BJ (cell line): ENCODE measurements around the gene CRYGS. TPM values are rescaled to one million over a fixed set of nuclear protein-coding genes. Genes with fewer than 3 reads are reported as not detected.
A peak's percentile ranks its signal among the peaks of the same experiment; 100 is the strongest.
"Not testable (repeated sequence)": the region's sequence is repeated elsewhere in the genome, so short reads cannot be mapped to it uniquely, and the experiment has no call there.

ENCODE experiments used
- CTCF ChIA-PET: fragments of 350-600 bp; formaldehyde crosslinking; extraction: SDS; loops from one replicate; lab custom pipeline; 2021; ENCODE audit warnings: antibody characterized with exemption, inconsistent platforms; lab: Yijun Ruan, JAX
- POLR2A ChIA-PET: fragments of 300-600 bp; sonication (Branson Sonifier 250); formaldehyde crosslinking; extraction: SDS; loops from one replicate; lab custom pipeline; 2021; ENCODE audit warnings: antibody characterized with exemption; lab: Charles Lee
- DNase-seq: peaks from one replicate; pipeline ENCODE4 v3.0.0-alpha.2; 2011; ENCODE audit warnings: low read depth
- H3K27me3 ChIP-seq: 2 replicates; pipeline ENCODE4 v1.6.0; 2011; ENCODE audit warnings: low read length; ENCODE audit not compliant: control insufficient read depth, insufficient read depth
- H3K36me3 ChIP-seq: 2 replicates; pipeline ENCODE4 v1.5.1; 2011; ENCODE audit warnings: low read length; ENCODE audit not compliant: control insufficient read depth, insufficient read depth
- H3K4me3 ChIP-seq: 2 replicates; pipeline ENCODE4 v1.5.1; 2011; ENCODE audit warnings: low read depth, mild to moderate bottlenecking, control low read depth, low read length
- polyA plus RNA-seq: library from polyadenylated mRNA; depleted of rRNA; stranded (reverse); fragments of >200 nt; gene quantifications from 2 replicates; pipeline ENCODE4 v1.2.3, GENCODE V29; 2011
- TF ChIP-seq, protein P1 (sequence below): IDR thresholded peaks from 2 replicates; pipeline ENCODE4 v1.5.1; 2011; ENCODE audit warnings: low read depth, mild to moderate bottlenecking, control low read depth, inconsistent platforms, low read length, moderate library complexity; ENCODE audit not compliant: insufficient read depth

Gene CRYGS
- polyA plus RNA-seq, 1 experiment = 1.9 TPM

DNA sequence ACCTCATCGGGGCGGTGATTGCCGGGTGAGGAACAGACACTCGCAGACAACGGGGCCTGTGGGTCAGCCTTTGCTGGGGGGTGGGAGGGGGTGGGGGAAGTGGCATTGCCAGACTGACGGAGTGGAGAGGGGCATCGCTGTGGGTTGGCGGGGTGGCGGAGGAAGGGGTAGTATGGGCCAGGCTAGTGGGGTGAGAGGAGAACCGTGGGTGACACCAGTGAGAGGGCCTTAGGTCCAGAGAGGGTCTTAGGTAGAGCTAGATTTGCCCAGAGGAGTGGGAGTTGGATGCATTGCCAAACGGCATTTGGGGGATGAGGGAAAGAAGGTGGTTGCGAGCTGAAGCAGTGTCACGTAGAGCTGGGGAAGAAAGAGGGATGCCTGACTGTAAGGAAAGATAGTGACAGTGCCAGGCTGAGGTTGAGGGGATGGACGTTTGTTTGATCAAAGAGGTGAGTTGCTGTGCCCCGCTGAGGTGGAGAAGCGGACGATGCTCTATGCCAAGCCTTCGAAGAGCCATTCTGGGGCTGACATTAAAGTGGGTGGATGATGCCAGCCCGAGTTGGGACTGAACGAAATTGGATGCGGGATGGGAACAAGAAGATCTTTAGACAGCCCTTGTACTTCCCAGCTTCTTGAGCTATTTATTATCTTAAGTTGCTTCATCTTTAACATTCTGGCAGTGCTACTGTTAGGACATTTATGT lies 26.9 kb upstream of the CRYGS start:
- POLR2A ChIA-PET = interaction anchor here (0.6 kb wide), 1 partner anchor 19 kb away, joined by 3 read pairs; no protein-coding TSS in a partner anchor
- Histone ChIP-seq H3K27me3 (no peaks in the 10 kb centered on the region), H3K4me3 (peak overlapping the region; percentile 95), H3K36me3 (peaks cover 5% of the 10 kb centered on the region; the same call in 1 of the 2 replicates)
- no peak for DNase-seq
- TF ChIP-seq, protein P1, sequence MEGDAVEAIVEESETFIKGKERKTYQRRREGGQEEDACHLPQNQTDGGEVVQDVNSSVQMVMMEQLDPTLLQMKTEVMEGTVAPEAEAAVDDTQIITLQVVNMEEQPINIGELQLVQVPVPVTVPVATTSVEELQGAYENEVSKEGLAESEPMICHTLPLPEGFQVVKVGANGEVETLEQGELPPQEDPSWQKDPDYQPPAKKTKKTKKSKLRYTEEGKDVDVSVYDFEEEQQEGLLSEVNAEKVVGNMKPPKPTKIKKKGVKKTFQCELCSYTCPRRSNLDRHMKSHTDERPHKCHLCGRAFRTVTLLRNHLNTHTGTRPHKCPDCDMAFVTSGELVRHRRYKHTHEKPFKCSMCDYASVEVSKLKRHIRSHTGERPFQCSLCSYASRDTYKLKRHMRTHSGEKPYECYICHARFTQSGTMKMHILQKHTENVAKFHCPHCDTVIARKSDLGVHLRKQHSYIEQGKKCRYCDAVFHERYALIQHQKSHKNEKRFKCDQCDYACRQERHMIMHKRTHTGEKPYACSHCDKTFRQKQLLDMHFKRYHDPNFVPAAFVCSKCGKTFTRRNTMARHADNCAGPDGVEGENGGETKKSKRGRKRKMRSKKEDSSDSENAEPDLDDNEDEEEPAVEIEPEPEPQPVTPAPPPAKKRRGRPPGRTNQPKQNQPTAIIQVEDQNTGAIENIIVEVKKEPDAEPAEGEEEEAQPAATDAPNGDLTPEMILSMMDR = no peak
- CTCF ChIA-PET = interaction anchor here (1.7 kb wide), 1 partner anchor 44 kb away, joined by 8 read pairs; no protein-coding TSS in a partner anchor

DNA sequence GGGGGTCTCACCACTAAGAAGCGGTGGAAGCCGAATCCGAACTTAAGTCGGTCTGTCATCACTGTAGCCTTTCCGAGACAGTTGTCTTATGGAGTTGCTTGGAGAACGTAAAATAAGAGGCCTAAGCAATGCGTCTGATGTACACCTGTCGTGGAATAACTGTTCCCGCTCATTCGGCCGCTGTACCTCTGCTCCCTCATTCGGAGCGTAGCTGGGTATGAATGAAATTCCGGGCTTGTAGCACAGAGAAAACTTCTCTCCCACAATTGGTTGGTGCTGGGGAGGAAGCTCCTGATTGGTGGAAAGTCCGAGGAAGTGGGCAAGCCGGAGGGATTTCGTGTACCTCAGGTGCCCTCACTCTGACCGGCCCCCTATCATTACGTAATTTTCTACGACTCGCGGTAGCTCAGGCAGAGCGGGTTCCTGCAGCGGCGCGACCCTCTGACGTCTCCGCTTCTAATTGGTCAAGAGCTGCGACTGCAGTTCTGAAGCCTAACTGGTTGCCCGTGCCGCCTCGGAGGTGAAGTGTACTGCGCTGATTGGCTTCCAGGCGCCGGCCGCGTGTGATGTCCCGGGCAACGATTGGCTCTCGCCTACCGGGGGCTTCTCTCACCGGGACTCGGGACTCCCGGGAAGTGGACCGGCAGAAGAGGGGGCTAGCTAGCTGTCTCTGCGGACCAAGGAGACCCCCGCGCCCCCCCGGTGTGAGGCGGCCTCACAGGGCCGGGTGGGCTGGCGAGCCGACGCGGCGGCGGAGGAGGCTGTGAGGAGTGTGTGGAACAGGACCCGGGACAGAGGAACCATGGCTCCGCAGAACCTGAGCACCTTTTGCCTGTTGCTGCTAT lies 26.1 kb upstream of the CRYGS start, which contains the start of gene DNAJB11:
DNAJB11 (plus strand) TSS at position 625 of the 845 bp plus-strand sequence; CDS start at position 803, 178 bp downstream.
- ChIA-PET POLR2A (interaction anchor here (0.6 kb wide), 2 partner anchors 20 to 507 kb away, joined by 3 read pairs; no protein-coding TSS in a partner anchor), CTCF (interaction anchor here (0.8 to 1.7 kb wide), 2 partner anchors 45 to 592 kb away, joined by 3 to 8 read pairs; no protein-coding TSS in a partner anchor)
- Histone ChIP-seq H3K4me3 (peak within 1 kb of the TSS; percentile 95), H3K27me3 (no peaks in the 10 kb centered on the region), H3K36me3 (peaks cover 4% of the 10 kb centered on the region; the same call in 1 of the 2 replicates)
- TF ChIP-seq, protein P1 = no peak
- peak; percentile 99 for DNase-seq

DNA sequence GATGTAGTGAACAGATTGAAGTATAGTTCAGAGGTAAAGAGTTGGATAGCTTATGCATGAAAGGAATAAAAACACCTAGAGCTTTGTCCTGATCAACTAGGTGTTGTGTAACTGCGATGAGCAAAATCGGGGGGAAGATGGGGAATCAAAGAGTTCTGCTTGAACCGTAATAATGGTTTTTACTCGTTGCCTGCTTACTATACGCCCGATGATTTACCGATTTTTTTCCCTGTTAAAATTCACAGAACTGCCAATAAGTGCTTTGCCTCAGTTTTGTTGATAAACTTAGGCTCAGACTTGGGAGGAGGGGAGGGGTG lies 25.6 kb upstream of the CRYGS start:
- Histone ChIP-seq H3K36me3 (peaks cover 4% of the 10 kb centered on the region; the same call in 1 of the 2 replicates), H3K4me3 (peak overlapping the region; percentile 68), H3K27me3 (no peaks in the 10 kb centered on the region)
- TF ChIP-seq, protein P1 = no peak
- POLR2A ChIA-PET = no interaction called here
- no peak for DNase-seq
- CTCF ChIA-PET = interaction anchor here (0.8 to 1.7 kb wide), 2 partner anchors 45 to 592 kb away, joined by 3 to 8 read pairs; no protein-coding TSS in a partner anchor

DNA sequence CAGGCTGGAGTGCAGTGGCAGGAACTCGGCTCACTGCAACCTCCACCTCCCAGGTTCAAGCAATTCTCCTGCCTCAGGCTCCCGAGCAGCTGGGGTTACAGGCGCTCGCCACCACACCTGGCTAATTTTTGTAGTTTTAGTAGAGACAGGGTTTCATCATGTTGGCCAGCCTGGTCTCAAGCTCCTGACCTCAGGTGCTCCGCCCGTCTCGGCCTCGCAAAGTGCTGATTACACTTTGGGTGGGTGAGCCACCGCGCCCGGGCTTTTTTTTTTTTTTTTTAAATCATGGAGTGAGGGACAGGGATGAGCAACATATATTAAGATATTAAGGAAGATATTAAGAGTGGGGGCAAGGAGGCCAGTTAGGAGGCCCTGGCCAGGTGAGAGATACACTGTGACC lies 25.2 kb upstream of the CRYGS start:
- H3K4me3 ChIP-seq, H3K36me3 ChIP-seq, H3K27me3 ChIP-seq, POLR2A ChIA-PET, CTCF ChIA-PET, DNase-seq: not testable (repeated sequence)

DNA sequence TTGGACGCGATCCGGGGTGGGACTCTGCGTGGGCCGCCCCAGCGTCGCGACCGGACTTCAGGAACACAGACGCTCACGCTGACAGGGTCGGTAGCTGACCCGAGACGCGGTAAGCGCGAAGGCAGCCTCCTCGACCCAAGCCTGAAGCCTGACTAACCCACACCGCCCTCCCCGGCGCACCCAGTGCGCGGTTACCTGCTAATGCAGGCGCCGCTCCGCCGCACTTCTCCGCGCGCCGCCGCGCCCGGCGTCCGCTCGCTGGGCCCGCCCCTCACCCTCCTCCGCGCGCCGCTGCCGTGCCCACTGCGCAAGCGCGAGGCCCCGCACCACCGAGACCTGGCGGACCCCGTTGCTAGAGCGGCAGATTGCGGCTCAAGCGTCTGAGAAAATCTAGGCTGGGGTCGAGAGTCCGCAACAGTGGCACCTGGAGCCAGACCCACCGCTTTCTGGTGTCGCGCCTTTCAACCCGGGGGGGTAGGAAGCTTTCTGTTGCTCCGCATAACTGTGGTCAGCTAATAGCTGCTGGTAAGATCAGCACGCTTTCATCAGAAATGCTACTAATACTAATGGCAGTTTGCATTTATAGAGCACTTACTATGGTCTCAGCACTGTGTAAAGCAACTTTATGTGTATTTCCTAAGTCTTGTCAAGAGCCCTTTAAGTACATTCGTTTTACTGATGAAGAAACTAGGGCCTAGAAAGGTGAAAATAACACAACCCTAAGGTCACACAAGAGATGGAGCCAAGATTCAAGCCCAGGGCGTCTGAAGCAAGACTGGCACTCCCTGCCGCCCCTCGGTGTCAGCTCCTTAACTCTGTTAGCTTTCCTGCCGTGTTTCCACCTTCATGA lies 23.1 kb upstream of the CRYGS start, which contains the start of gene TBCCD1:
TBCCD1 (minus strand) TSS at position 268 of the 850 bp plus-strand sequence. CDS start 3,010 bp downstream, outside the sequence.
- Histone ChIP-seq H3K27me3 (no peaks in the 10 kb centered on the region), H3K4me3 (peak within 1 kb of the TSS; percentile 81), H3K36me3 (no peaks in the 10 kb centered on the region)
- DNase-seq = peak; percentile 37
- CTCF ChIA-PET = no interaction called here
- POLR2A ChIA-PET = no interaction called here
- TF ChIP-seq, protein P1 = no peak
